Panc1 (cell line): ENCODE measurements around the gene IRF6. TPM values are rescaled to one million over a fixed set of nuclear protein-coding genes. Genes with fewer than 3 reads are reported as not detected.

ENCODE experiments used
- ATAC-seq: fragments of 200-7000 bp; cut with Tn5 transposase; 2 replicates; pipeline ENCODE4 v1.9.1; 2020; ENCODE audit warnings: mild to moderate bottlenecking, moderate library complexity
- BruUV-seq: library from RNA; stranded (reverse); fragments of 400-500 nt; replicated peaks from 2 replicates; lab custom pipeline; 2021; lab: Mats Ljungman, UMichigan
- CTCF ChIA-PET: fragments of 300-600 bp; sonication (Branson Sonifier 250); formaldehyde crosslinking; loops from one replicate; lab custom pipeline; 2022; ENCODE audit warnings: antibody characterized with exemption; lab: Charles Lee
- POLR2A ChIA-PET: fragments of 300-600 bp; sonication (Branson Sonifier 250); formaldehyde crosslinking; loops from one replicate; lab custom pipeline; 2022; ENCODE audit warnings: antibody characterized with exemption; lab: Charles Lee
- DNase-seq: peaks from one replicate; pipeline ENCODE4 v3.0.0-alpha.2; 2010; ENCODE audit warnings: low read depth, low spot score
- H3K27ac ChIP-seq: 2 replicates; pipeline ENCODE4 v1.5.1; 2011; ENCODE audit warnings: mild to moderate bottlenecking, low read length, inconsistent platforms
- H3K27me3 ChIP-seq: fragments of 200-500 bp; sonication (Bioruptor generic); 2 replicates; pipeline ENCODE4 v1.6.0; 2014; ENCODE audit warnings: low read length, inconsistent platforms; ENCODE audit not compliant: control insufficient read depth, insufficient read depth
- H3K36me3 ChIP-seq: fragments of 200-500 bp; sonication (Bioruptor generic); 2 replicates; pipeline ENCODE4 v1.5.1; 2014; ENCODE audit warnings: inconsistent platforms, mild to moderate bottlenecking, low read length, moderate library complexity; ENCODE audit not compliant: control insufficient read depth, insufficient read depth
- H3K4me1 ChIP-seq: 2 replicates; pipeline ENCODE4 v1.5.1; 2011; ENCODE audit warnings: inconsistent platforms, mild to moderate bottlenecking, low read length, moderate library complexity; ENCODE audit not compliant: control insufficient read depth, insufficient read depth
- H3K4me3 ChIP-seq, 2 experiments: 2 replicates each; pipeline ENCODE4 v1.5.1; 2011 to 2012; ENCODE audit warnings: low read depth in 2 of 2, low read length in 2 of 2, mild to moderate bottlenecking in 2 of 2, inconsistent platforms in 1 of 2, moderate library complexity in 1 of 2
- H3K9me3 ChIP-seq: fragments of 200-500 bp; sonication (Bioruptor generic); 2 replicates; pipeline ENCODE4 v1.5.1; 2014; ENCODE audit warnings: low read depth, mild to moderate bottlenecking, inconsistent platforms, low read length, moderate library complexity; ENCODE audit not compliant: control insufficient read depth, insufficient read depth
- POLR2AphosphoS5 ChIP-seq: IDR thresholded peaks from 2 replicates; pipeline ENCODE4 v1.6.1; 2012; ENCODE audit warnings: mild to moderate bottlenecking, low read depth, low read length, moderate library complexity
- SIN3A ChIP-seq: IDR thresholded peaks from 2 replicates; pipeline ENCODE4 v1.6.1; 2012; ENCODE audit warnings: low read depth, mild to moderate bottlenecking, low read length, moderate library complexity, borderline replicate concordance; ENCODE audit not compliant: insufficient read depth
- TCF7L2 ChIP-seq: IDR thresholded peaks from 2 replicates; pipeline ENCODE4 v1.6.1; 2011; ENCODE audit warnings: mild to moderate bottlenecking, low read depth, low read length, inconsistent platforms
- in situ Hi-C: cut with HindIII; loops from 2 replicates; pipeline ENCODE4 v1.10.0; 2016; ENCODE audit warnings: low sequenced_read_pairs, low pct_unique_long_range_greater_than_20kb
- intact Hi-C: fragments of 100-400 bp; cut with micrococcal nuclease; formaldehyde crosslinking; loops from one replicate; pipeline ENCODE4 v1.10.0; 2022; ENCODE audit not compliant: unreplicated experiment
- total RNA-seq: library from RNA; stranded (reverse); gene quantifications from one replicate; pipeline ENCODE4 v1.2.1, GENCODE V29; 2021; ENCODE audit not compliant: unreplicated experiment
- TF ChIP-seq, protein P1 (sequence below), 2 experiments: IDR thresholded peaks; 2 replicates each; pipeline ENCODE4 v1.6.1; 2011 to 2012; ENCODE audit warnings: low read depth in 2 of 2, control low read depth in 1 of 2, low read length in 1 of 2, mild to moderate bottlenecking in 1 of 2, moderate library complexity in 1 of 2; ENCODE audit not compliant: insufficient read depth in 1 of 2
- TF ChIP-seq, protein P2 (sequence below): fragments of 450-650 bp; IDR thresholded peaks from 2 replicates; pipeline ENCODE4 v1.5.1; 2017; ENCODE audit warnings: mild to moderate bottlenecking

Gene IRF6
- total RNA-seq, 1 experiment from 2014 or later, result 0.64 TPM

DNA sequence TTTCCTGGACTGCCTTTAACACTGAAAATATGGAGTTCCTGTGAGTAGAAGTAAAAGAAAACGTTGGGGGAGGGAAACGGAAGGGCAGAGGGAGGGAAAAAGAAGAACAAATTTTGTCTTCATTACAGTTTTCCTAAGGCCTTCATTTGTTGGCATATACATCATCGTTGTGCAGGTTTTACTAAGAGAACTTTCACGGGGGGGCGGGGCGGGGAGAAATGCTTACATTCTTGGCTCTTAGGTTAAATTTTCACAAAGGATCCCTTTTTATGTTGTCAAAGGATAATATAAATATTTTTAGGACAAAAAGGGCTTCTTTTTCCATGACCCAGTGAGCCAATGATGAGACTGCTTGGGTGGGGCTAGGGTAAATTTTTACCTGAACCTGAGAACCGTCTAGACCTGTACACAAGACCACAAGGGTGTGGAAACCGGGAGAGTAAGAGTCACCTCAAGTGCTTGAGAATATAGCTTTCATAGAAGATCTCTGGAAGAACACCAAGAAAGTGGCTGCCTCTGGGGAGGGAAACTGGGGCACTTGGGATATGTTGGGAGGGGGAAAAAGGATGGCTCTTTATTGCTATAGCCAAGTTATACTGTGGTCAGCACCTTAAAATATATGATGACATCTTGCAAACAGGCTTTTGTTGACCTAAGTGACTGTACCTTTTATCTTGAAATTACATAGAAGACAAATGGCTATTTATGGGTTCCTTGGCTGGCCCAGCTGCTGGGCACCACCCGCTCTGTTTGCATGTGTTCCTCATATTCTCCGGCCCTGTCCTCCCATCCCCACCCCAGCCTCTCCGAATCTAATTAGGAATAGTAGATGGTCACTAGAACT lies 19.9 kb upstream of the IRF6 start:
- H3K27me3 ChIP-seq, result no peaks in the 10 kb centered on the region
- H3K9me3 ChIP-seq, result no peaks in the 10 kb centered on the region
- H3K36me3 ChIP-seq, result peaks cover 5% of the 10 kb centered on the region; the same call in 1 of the 2 replicates
- H3K4me3 ChIP-seq, result no peak overlapping the region
- CTCF ChIA-PET, result no interaction called here
- H3K27ac ChIP-seq, result no peak overlapping the region
- intact Hi-C loops, result no loop called here
- POLR2A ChIA-PET, result no interaction called here
- DNase-seq (no peak), ATAC-seq (no peak)
- in situ Hi-C loops, result no loop called here
- BruUV-seq, result no TSS peak
- no peak for TF ChIP-seq TCF7L2
- TF ChIP-seq POLR2AphosphoS5, result no peak
- no peak for TF ChIP-seq SIN3A
- TF ChIP-seq, protein P1, sequence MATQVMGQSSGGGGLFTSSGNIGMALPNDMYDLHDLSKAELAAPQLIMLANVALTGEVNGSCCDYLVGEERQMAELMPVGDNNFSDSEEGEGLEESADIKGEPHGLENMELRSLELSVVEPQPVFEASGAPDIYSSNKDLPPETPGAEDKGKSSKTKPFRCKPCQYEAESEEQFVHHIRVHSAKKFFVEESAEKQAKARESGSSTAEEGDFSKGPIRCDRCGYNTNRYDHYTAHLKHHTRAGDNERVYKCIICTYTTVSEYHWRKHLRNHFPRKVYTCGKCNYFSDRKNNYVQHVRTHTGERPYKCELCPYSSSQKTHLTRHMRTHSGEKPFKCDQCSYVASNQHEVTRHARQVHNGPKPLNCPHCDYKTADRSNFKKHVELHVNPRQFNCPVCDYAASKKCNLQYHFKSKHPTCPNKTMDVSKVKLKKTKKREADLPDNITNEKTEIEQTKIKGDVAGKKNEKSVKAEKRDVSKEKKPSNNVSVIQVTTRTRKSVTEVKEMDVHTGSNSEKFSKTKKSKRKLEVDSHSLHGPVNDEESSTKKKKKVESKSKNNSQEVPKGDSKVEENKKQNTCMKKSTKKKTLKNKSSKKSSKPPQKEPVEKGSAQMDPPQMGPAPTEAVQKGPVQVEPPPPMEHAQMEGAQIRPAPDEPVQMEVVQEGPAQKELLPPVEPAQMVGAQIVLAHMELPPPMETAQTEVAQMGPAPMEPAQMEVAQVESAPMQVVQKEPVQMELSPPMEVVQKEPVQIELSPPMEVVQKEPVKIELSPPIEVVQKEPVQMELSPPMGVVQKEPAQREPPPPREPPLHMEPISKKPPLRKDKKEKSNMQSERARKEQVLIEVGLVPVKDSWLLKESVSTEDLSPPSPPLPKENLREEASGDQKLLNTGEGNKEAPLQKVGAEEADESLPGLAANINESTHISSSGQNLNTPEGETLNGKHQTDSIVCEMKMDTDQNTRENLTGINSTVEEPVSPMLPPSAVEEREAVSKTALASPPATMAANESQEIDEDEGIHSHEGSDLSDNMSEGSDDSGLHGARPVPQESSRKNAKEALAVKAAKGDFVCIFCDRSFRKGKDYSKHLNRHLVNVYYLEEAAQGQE (IDR thresholded peaks at IDR 0.05; ENCODE audit: insufficient read depth in 1 of 2, low read depth in 2 of 2, low read length in 1 of 2), result no peak
- TF ChIP-seq, protein P2, sequence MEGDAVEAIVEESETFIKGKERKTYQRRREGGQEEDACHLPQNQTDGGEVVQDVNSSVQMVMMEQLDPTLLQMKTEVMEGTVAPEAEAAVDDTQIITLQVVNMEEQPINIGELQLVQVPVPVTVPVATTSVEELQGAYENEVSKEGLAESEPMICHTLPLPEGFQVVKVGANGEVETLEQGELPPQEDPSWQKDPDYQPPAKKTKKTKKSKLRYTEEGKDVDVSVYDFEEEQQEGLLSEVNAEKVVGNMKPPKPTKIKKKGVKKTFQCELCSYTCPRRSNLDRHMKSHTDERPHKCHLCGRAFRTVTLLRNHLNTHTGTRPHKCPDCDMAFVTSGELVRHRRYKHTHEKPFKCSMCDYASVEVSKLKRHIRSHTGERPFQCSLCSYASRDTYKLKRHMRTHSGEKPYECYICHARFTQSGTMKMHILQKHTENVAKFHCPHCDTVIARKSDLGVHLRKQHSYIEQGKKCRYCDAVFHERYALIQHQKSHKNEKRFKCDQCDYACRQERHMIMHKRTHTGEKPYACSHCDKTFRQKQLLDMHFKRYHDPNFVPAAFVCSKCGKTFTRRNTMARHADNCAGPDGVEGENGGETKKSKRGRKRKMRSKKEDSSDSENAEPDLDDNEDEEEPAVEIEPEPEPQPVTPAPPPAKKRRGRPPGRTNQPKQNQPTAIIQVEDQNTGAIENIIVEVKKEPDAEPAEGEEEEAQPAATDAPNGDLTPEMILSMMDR, result no peak
- H3K4me1 ChIP-seq, result peaks cover 14% of the 10 kb centered on the region

DNA sequence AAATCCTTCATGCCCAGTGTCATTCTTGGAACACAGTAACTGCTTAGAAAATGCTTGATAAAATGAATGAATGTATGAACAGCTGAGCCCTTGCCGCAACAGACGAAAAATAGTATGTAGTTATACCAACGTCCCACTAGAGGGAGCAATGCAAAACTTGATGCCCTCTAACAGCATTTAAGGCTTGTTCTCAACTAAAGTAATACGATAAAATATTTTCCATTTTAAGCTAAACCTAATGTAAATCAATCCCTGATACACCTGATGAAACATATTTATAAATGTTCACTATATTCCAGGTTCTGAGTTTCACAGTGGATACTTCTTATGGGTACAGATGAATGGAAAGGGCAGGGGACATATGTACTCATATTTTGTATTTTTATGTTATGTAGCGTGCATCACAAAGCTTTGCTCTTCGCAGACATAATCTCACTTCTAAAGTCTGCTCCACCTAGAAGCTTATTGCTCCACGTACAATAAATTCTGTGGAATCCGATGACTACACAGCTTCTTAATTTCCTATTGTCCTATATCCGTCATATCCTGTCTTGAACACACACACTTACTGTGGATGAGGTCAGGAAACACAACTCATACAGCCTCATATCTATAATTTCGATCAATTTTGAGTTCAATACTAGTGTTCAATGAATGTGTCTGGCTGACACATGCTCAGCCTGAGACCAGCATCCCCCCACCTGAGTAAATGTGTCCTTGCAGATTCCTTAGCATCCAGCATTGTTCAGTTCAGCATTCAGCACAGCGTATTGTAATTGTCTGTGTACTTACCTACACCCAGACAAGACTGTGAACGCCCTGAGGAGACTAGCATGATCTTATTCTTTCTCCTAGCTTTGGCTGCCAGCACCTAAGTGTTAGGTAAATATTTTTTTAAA lies 17.4 kb upstream of the IRF6 start:
- no peak overlapping the region for H3K27ac ChIP-seq

More for the DNA sequence above, 17.4 kb upstream of the IRF6 start:
- no peaks in the 10 kb centered on the region; the same call in 1 of the 2 replicates for H3K27me3 ChIP-seq
- DNase-seq (no peak), ATAC-seq (peak; percentile 67)
- peaks cover 9% of the 10 kb centered on the region for H3K4me1 ChIP-seq
- CTCF ChIA-PET, result interaction anchor here (0.7 to 1.2 kb wide), 6 partner anchors 11 to 254 kb away, joined by 3 to 4 read pairs (median 3); no protein-coding TSS in a partner anchor
- H3K4me3 ChIP-seq, result peak overlapping the region in 1 of 2 experiments; percentile 32; a peak in 2 of 4 replicates
- POLR2A ChIA-PET, result no interaction called here
- no TSS peak for BruUV-seq
- H3K36me3 ChIP-seq, result no peaks in the 10 kb centered on the region
- in situ Hi-C loops (no loop called here), intact Hi-C loops (no loop called here)
- TF ChIP-seq, protein P2, result peak; percentile 80
- TF ChIP-seq POLR2AphosphoS5, result no peak
- no peaks in the 10 kb centered on the region for H3K9me3 ChIP-seq
